Renal pelvis (tissue), 4 donors: ENCODE results near the gene PLCD4. TPM values are rescaled to one million over a fixed set of nuclear protein-coding genes. Genes with fewer than 3 reads are reported as not detected.

Experiments
- DNase-seq: peaks from one replicate; pipeline ENCODE4 v3.0.0-alpha.2; 2013
- polyA plus RNA-seq, 3 donors: library from polyadenylated mRNA; unstranded; fragments of 120-200 nt; gene quantifications; one replicate each; pipeline ENCODE4 v1.2.1, GENCODE V29; 2013; ENCODE audit not compliant: insufficient read length in 3 of 3

The PLCD4 gene
- polyA plus RNA-seq, 3 donors = 8.2 to 10.1 (median 9.6) TPM

- no peak for DNase-seq
Observed at GRCh38 chr2:218618102-218618860, 10.6 kb downstream of the PLCD4 start.

DNA sequence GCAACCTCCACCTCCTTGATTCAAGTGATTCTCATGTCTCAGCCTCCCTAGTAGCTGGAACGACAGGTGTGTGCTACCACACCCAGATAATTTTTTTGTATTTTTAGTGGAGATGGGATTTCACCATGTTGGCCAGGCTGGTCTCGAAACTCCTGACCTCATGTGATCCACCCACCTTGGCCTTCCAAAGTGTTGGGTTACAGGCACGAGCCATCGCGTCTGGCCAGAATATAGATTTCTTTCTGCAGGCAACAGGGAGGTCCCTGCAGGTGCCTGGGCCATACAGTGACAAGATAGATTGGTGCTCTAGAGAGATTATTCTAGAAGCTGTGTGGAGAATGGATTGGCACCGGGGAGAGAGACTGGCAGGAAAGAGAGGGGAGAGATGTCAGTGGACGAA is 13.3 kb downstream of the PLCD4 start:
- no peak for DNase-seq

DNA sequence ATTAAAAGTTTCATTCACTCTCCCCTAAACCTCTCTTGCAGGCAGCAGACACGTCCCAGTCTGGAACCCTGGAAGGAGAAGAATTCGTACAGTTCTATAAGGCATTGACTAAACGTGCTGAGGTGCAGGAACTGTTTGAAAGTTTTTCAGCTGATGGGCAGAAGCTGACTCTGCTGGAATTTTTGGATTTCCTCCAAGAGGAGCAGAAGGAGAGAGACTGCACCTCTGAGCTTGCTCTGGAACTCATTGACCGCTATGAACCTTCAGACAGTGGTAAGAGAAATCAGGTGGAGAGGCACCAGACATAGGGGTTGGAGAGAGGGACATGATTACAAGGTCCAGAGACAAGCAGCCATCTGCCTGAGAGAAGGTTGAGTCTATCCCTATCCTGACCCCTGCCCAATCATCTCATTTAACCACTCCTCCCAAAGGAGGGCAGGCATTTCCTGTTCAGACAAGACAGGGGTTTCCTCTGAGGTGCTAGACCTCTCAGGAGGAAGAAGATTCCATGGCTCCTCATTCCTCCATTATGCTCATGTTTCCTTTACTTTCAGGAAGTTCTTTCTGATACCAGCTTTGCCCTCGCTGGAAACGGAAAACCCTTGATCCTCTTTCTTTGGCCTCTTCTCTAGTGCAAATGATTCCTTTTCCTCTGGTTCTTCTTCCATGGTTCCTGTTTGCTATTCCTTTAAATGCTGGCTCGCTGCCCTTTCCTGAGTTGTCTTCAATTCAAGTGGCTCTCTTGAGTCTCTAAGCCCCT is 15.1 kb downstream of the PLCD4 start:
- no peak for DNase-seq

DNA sequence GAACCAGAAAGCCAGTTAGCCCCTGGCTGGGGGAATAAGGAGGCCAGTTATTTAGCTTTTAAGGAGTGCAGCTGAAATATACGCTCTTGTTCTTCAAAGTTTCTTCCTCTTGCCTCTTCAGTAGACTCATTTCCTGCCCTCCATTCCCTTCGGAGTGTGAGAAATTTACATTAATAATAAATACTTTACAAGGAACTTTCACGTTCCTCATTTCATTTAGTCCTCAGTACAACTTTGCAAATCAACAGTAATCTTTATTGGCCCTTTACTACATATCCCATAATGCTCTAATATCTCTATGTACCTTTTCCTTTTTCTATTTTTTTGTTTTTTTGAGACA is 15.6 kb downstream of the PLCD4 start:
- DNase-seq = no peak

DNA sequence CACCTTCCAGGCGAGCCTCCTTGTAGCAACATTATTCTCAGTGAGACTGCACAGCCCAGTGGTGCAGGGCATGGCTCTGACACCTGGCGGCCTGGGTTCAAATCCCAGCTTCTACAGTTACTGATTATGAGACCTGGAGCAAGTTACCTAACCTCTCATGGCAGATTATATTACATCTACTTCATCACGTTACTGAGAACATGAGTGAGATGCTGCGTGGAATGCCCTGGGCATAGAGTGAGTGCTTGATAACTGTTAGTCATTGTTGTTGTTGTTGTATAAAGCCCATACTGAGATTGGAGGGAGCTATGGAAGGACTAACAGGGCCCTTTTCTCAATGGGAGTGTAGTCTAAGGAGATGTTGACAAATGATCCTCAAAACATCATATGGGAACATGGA is 18.7 kb downstream of the PLCD4 start:
- DNase-seq = no peak

DNA sequence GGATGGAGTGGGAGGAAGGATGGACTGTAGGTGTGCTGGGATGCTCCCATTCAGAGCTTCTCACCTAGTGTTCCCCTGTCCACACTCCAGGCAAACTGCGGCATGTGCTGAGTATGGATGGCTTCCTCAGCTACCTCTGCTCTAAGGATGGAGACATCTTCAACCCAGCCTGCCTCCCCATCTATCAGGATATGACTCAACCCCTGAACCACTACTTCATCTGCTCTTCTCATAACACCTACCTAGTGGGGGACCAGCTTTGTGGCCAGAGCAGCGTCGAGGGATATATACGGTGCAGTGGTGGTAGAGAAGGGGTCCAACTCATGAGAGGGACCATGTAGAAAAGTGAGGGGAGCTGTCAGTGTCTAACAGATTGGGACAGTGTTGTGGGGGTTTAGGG is 20.2 kb downstream of the PLCD4 start:
- no peak for DNase-seq

GRCh38 chr2:218631837-218632236 is 24.1 kb downstream of the PLCD4 start:
- no peak for DNase-seq

DNA sequence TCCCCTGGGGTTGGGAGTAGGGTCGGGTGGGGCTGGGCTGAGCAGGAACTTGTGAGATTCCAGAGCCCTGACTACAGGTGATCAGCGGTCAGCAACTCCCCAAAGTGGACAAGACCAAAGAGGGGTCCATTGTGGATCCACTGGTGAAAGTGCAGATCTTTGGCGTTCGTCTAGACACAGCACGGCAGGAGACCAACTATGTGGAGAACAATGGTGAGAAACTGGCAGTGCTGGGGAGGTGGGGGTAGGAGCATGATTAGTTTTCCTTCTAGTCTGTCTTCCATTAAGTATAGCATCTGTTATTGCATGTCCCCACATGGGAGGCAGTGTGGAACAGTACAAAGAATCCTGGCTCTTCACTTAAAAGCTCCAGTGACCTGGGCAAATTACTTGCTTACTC is 28.0 kb downstream of the PLCD4 start:
- no peak for DNase-seq

DNA sequence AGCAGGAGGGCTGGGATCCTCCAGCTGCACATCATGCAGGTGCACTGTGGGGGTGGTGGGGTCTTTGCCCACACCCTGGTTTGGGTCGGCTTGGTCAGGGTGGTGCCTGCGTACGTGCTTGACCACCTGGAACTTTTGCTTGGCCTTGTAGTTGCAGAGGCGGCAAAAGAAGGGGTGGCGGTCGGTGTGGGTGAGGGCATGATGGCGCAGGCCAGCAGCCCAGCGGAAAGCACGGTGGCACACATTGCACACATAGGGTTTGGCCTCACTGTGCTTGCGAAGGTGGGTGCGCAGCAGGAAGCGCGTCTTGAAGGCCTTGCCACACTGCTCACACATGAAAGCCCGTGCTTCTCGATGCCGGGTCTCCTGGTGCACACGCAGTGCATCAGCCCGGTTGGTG is 30.7 kb downstream of the PLCD4 start:
- no peak for DNase-seq

DNA sequence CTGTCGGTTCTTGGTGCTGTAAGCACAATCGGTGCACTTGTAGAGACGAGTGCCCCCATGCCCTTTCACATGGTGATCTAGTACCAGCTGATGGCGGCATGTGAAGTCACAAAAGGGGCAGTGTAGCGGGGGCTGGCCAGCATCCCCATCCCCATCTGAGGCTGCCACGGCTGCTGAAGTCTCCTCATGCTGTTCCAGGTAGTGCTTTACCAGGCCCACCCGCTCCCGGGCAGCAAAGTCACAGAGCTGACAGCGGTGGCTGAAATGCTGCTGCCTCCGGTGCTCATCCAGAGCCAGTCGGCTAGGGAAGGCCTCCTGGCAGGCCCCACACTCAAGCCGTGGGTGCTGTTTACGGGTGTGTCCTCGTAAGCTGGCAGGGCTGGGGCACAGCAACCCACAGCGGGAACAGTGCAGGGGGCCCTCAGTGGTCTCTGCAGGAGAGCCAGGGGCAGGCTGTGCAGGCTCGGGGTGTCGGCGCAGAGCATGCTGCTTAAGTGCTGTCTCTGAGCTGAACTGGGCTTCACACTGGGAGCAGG is 34.5 kb downstream of the PLCD4 start:
- DNase-seq = no peak

GRCh38 chr2:218642786-218643185 is 35.1 kb downstream of the PLCD4 start:
- DNase-seq = no peak

GRCh38 chr2:218643751-218644310 is 36.1 kb downstream of the PLCD4 start:
- DNase-seq = no peak

GRCh38 chr2:218644721-218645120 is 37.0 kb downstream of the PLCD4 start:
- no peak for DNase-seq

DNA sequence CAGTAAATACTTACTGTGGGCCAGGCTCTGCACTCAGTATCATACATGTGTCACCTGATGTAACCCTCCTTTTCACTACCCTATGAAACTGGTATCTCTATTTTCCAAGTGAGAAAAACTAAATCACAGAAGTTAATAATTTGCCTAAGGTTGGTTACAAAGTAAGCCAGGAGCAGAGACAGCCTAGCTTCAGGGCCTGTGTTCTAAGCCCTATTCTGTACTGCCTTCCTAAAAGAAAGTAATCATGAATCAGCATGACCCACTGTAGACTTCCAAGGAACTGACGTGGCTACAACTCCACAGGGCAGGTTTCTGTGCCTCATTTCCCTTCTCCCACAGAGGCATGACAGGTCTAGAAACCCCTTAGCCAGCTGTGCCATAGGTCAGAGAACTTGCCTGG is 37.4 kb downstream of the PLCD4 start:
- DNase-seq = no peak

DNA sequence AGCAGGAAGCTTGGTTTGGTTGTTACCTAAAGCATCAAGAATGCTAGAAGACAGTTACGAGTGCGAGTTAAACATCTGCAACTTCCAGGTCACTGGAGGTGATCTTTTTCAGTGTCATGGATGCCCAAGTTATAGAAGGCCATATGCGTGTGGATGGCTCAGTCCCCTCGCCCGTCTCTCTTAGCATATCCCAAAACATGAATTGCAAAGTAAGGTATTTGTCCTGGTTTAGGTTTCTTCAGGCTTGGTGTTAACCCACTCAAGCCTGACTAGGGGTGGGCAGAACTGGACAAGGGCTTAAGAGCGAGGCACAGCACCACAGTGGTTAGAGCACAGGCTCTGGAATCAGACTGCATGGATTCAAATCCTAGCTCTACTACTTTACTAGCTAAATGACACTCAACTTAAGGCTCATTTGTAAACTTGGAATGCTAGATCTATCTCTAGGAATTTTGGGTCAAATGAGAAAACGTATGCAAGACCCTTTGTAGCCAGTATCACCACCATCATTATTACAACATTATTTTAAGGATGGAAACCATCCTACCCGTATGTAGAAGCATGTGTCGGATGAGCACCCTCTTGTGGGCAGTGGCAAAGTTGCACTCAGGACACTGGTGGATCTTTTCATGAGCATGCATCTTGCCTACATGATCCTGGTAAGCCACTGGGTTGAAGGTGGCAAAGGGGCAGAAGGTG is 40.5 kb downstream of the PLCD4 start:
- DNase-seq = peak; percentile 42

- DNase-seq = no peak
Observed at GRCh38 chr2:218648787-218649100, 41.0 kb downstream of the PLCD4 start.

DNA sequence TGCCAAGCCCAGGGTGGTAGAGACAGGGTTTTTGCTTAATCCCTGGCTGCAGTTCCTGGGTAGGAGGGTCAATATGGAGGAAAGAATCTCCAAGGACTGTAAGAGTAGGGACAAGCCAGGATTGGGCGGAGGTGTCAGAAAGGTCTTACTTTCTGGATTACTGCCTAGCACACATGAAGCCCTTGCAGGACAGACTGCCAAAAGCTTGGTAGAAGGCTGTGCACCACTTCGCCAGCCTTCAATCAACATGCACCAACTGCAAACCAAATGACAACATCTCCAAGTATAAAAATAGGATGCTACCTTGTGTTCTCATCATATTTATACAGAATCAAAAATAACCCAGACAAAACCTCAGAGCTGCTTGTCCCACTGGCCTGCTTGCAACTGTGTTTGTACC is 48.1 kb downstream of the PLCD4 start:
- DNase-seq = no peak

- no peak for DNase-seq
Observed at GRCh38 chr2:218658671-218659257, 51.1 kb downstream of the PLCD4 start.

DNA sequence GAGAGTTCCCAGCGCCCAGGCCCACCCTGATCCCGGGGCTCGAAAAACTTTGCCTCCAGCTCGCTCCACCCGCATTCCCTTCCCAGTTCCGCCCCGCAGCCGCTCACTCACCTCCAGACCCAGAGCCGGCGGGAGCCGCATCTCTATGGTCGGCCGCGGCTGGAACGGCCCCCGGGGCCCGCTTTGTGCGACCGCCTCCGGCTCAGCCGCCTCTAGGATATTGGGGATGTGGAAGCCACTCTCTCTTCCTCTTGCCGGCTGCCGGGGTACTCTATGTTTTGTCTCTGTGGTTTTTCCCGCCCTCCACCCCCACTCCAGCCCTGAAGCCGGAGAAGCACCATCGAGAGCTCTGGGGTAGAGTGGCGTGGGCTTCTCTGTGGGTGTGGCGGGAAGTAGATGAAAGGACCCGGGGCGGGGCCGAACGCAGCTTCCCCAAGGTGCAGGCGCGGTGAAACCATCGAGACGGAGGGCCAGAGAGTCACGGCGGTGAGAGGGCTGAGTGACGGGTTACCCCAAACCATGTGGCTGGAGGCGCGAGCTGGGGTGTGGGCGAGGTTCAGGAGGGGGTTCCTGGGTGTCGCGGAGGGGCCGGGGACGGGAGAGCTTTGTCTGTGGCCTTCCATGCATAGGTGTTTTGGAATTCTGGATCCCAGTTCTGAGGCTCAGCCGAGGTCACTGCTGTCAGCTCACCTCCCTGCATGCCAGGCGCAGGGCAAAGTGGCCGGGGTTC is 51.7 kb downstream of the PLCD4 start, which contains the start of the genes BCS1L and ZNF142:
BCS1L (plus strand) TSS at position 426 of the 730 bp plus-strand sequence. CDS start 1,305 bp downstream, outside the sequence.
ZNF142 (minus strand) TSS at position 366 of the 730 bp plus-strand sequence. CDS start 3,194 bp downstream, outside the sequence.
- peak; percentile 91 for DNase-seq

DNA sequence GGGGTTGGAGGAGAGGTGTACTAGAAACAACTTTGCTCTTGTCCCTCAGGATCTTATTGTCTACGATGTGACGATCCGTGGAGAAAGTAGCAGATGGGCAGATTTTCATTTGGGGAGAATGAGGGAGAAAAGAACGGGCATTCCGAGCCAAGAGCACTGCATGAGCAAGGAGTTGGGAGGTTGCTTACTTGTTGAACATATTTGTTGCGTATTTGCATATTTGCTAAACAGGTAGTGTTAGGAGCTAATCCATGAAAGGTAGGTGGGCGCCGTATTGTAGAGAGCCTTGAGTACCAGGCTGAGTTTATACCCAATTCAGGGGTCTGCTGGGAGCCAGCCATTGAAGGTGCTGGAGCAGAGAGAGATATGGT is 52.3 kb downstream of the PLCD4 start:
- DNase-seq = no peak

- no peak for DNase-seq
Observed at GRCh38 chr2:218662377-218662776, 54.7 kb downstream of the PLCD4 start.
